Body of pancreas (tissue), 4 donors: Measurements from ENCODE around the gene PHF21A. TPM values are rescaled to one million over a fixed set of nuclear protein-coding genes. Genes with fewer than 3 reads are reported as not detected.

Experiments used
- ATAC-seq: fragments of 150-250 bp; one replicate; pipeline ENCODE4 v1.9.1; 2016
- DNase-seq, 4 donors: peaks; one replicate each; pipeline ENCODE4 v3.0.0-alpha.2; 2019
- H3K27ac ChIP-seq, 4 donors: fragments of 200-600 bp; sonication (generic); 1 replicate in 3 of 4; 2 replicates in 1 of 4; pipeline versions ENCODE4 v1.5.1 to v1.6.1; 2016 to 2019; ENCODE audit warnings: mild to moderate bottlenecking in 1 of 4, mixed read lengths in 1 of 4, moderate library complexity in 1 of 4
- H3K27me3 ChIP-seq, 2 donors: fragments of 200-600 bp; sonication (generic); one replicate each; pipeline ENCODE4 v1.6.0; 2016; ENCODE audit warnings: mild to moderate bottlenecking in 1 of 2
- H3K36me3 ChIP-seq, 2 donors: fragments of 200-600 bp; sonication (generic); replicated peaks in 1 of 2; 2 replicates each; pipeline ENCODE4 v1.5.1; 2016; ENCODE audit warnings: low read depth in 2 of 2; ENCODE audit not compliant: insufficient read depth in 1 of 2
- H3K4me1 ChIP-seq: fragments of 200-600 bp; sonication (generic); one replicate; pipeline ENCODE4 v1.6.0; 2016
- H3K4me3 ChIP-seq, 2 donors: fragments of 200-600 bp; sonication (generic); 1 replicate in 1 of 2; 2 replicates in 1 of 2; pipeline ENCODE4 v1.5.1; 2016 to 2019
- H3K9me3 ChIP-seq, 3 donors: fragments of 200-600 bp; sonication (generic); 1 replicate in 2 of 3; 2 replicates in 1 of 3; pipeline ENCODE4 v1.5.1; 2016
- POLR2A ChIP-seq, 3 donors: fragments of 450-650 bp; IDR thresholded peaks; one replicate each; pipeline ENCODE4 v1.6.1; 2016; ENCODE audit warnings: antibody characterized with exemption in 3 of 3, mild to moderate bottlenecking in 2 of 3
- WGBS, 2 donors: methylation state at CpG; one replicate each; pipeline ENCODE4 v1.1.5; 2017; 5-methylcytosine and 5-hydroxymethylcytosine counted together
- intact Hi-C: fragments of 100-400 bp; cut with DNase I; formaldehyde crosslinking; loops from one replicate; pipeline ENCODE4 v1.15.1; 2023
- total RNA-seq, 2 donors: library from RNA; depleted of rRNA; stranded (reverse); fragments of >200 nt; gene quantifications; one replicate each; pipeline ENCODE4 v1.1.0, GENCODE V29; 2016
- TF ChIP-seq, protein P1 (sequence below), 7 experiments: fragments of 450-650 bp in 4 of 7; fragments of 200-600 bp in 3 of 7; sonication (generic) in 3 of 7; IDR thresholded peaks; one replicate each; pipeline ENCODE4 v1.5.1; 2016 to 2019; ENCODE audit warnings: antibody characterized with exemption in 7 of 7

The PHF21A gene
- total RNA-seq, 2 donors from 2014 or later, result 11.7 to 49.4 TPM

DNA sequence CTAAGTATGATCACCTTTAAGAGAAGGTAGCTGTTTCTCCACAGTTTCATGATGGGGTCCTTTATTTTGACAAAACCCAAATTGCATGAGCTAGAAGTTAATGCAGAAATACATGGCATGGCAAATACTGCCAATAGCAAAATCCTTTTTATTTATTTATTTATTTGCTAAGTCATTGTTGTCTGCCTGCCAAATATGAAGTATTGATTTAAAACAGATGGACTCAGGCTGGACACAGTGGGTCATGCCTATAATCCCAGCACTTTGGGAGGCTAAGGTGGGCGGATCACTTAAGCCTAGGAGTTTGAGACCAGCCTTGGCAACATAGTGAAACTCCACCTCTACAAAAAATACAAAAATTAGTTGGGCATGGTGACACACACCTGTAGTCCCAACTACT lies 146.4 kb downstream of the PHF21A start:
- intact Hi-C loops, result no loop called here
- H3K36me3 ChIP-seq, result peaks cover 0 to 13% of the 10 kb centered on the region in 2 donors
- DNase-seq, result no peak

DNA sequence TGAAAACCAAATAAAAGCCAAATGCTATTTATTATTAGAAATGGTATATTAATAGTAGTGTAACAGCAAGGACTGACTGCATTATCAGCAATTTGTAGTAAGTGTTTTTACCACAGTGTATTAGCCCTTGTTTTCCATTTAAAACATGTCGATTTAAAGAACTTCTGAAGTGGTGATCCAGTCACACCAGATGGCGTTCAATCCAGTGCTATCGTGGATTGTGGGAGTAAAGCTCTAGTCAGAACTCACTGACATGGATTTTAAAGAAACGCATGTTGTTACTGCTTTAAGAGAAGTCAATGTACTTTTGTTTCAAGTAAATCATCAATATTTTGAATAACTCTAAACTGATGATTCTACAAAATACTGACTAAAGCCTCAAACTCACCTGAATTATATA lies 147.7 kb downstream of the PHF21A start:
- peaks cover 0 to 12% of the 10 kb centered on the region in 2 donors for H3K36me3 ChIP-seq

More for the DNA sequence above, 146.4 kb downstream of the PHF21A start:
- Histone ChIP-seq H3K4me1 (no peaks in the 10 kb centered on the region), H3K27me3 (no peaks in the 10 kb centered on the region), H3K4me3 (no peak overlapping the region), H3K27ac (no peak overlapping the region), H3K9me3 (no peaks in the 10 kb centered on the region)
- 94 to 100% methylated on average over 1 of the region's 1 CpG for WGBS, 2 donors
- no peak for ATAC-seq
- TF ChIP-seq POLR2A (IDR thresholded peaks at IDR 0.05), result no peak
- TF ChIP-seq, protein P1, sequence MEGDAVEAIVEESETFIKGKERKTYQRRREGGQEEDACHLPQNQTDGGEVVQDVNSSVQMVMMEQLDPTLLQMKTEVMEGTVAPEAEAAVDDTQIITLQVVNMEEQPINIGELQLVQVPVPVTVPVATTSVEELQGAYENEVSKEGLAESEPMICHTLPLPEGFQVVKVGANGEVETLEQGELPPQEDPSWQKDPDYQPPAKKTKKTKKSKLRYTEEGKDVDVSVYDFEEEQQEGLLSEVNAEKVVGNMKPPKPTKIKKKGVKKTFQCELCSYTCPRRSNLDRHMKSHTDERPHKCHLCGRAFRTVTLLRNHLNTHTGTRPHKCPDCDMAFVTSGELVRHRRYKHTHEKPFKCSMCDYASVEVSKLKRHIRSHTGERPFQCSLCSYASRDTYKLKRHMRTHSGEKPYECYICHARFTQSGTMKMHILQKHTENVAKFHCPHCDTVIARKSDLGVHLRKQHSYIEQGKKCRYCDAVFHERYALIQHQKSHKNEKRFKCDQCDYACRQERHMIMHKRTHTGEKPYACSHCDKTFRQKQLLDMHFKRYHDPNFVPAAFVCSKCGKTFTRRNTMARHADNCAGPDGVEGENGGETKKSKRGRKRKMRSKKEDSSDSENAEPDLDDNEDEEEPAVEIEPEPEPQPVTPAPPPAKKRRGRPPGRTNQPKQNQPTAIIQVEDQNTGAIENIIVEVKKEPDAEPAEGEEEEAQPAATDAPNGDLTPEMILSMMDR (IDR thresholded peaks at IDR 0.05), result no peak

DNA sequence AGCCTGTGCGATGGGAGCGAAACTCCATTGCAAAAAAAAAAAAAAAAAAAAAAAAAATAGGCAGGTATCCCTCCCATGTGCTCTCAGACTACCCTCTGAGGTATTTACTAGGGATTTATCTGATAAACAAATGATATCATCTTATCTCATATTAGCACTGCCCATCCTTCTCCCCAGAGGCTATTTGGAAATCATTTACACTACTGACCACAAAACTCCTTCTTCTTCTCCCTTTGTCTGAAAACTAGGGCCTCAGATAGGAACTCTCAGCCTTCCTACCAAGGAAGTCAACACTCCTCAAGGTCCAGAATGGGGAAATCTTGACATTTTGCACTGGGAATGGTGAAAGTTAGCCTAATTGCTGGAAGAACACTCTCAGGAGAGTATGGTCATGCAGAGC lies 152.4 kb downstream of the PHF21A start:
- peaks cover 0 to 17% of the 10 kb centered on the region in 2 donors for H3K36me3 ChIP-seq

More for the DNA sequence above, 147.7 kb downstream of the PHF21A start:
- DNase-seq (no peak), ATAC-seq (no peak)
- intact Hi-C loops, result no loop called here
- H3K27me3 ChIP-seq, result no peaks in the 10 kb centered on the region
- H3K9me3 ChIP-seq, result no peaks in the 10 kb centered on the region
- no peaks in the 10 kb centered on the region for H3K4me1 ChIP-seq
- no peak overlapping the region for H3K27ac ChIP-seq
- no peak overlapping the region for H3K4me3 ChIP-seq
- 87 to 95% methylated on average over 4 of the region's 4 CpGs for WGBS, 2 donors
- TF ChIP-seq POLR2A (IDR thresholded peaks at IDR 0.05), result no peak
- TF ChIP-seq, protein P1 (IDR thresholded peaks at IDR 0.05), result no peak

DNA sequence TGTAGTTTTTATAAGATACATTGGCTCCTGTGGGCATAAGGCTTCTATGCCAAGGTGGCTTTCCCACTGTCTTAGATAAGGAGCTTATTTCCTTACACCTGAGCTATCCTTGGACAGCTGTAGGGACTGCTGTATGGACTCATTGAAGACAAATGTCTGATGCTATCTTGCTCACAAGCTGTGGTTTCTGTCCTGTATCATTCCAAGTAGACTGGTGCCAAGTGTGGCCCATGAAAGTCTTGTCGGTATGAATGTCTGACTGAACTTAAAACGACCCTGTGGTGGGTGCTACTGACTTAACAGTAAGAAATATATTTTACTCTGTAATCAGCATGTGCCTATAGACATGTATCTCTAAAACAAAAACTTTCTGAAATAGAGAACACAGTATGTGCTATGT lies 153.7 kb downstream of the PHF21A start:
- no peak for TF ChIP-seq POLR2A (IDR thresholded peaks at IDR 0.05)
- TF ChIP-seq, protein P1 (IDR thresholded peaks at IDR 0.05), result no peak
- H3K27me3 ChIP-seq, result no peaks in the 10 kb centered on the region
- peaks cover 0 to 17% of the 10 kb centered on the region in 2 donors for H3K36me3 ChIP-seq
- DNase-seq (no peak), ATAC-seq (no peak)
- H3K4me3 ChIP-seq, result no peak overlapping the region
- H3K9me3 ChIP-seq, result no peaks in the 10 kb centered on the region
- intact Hi-C loops, result no loop called here
- no peak overlapping the region for H3K27ac ChIP-seq
- 78% methylated on average over 2 of the region's 2 CpGs for WGBS, 2 donors
- no peaks in the 10 kb centered on the region for H3K4me1 ChIP-seq

More for the DNA sequence above, 152.4 kb downstream of the PHF21A start:
- TF ChIP-seq, protein P1 (IDR thresholded peaks at IDR 0.05), result no peak
- no peak for TF ChIP-seq POLR2A (IDR thresholded peaks at IDR 0.05)
- H3K27me3 ChIP-seq, result no peaks in the 10 kb centered on the region
- no peaks in the 10 kb centered on the region for H3K9me3 ChIP-seq
- intact Hi-C loops, result no loop called here
- ATAC-seq (no peak), DNase-seq (no peak)
- H3K4me3 ChIP-seq, result no peak overlapping the region
- H3K4me1 ChIP-seq, result no peaks in the 10 kb centered on the region
- WGBS, 2 donors, result 91 to 96% methylated on average over 2 of the region's 2 CpGs
- H3K27ac ChIP-seq, result no peak overlapping the region

DNA sequence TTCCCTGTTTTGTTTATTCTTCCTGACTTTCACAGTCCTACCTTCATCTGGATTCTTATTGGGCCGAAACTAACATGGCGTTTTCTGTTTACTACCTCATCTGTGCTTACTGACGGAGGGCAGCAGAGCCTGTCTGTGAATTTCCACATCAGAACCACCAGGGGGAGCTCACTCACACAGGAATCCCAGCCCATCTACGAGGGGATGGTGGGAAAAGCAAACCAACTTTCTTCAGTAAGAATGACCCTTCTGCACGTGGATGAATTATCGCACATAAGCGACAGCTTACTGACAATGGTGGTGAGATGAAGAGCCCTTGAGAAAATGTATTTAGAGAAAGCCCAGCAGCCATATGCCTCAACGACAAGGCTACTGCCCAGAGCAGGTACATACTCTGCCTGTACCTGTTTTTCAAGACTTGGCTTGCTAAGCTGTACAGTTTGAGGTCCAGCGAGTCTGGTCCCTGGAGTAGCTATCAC lies 156.3 kb downstream of the PHF21A start:
- Histone ChIP-seq H3K36me3 (peaks cover 0 to 11% of the 10 kb centered on the region in 2 donors), H3K4me3 (no peak overlapping the region), H3K4me1 (no peaks in the 10 kb centered on the region), H3K27me3 (no peaks in the 10 kb centered on the region), H3K9me3 (no peaks in the 10 kb centered on the region), H3K27ac (peak overlapping the region in 1 of 4 donors; percentile 31)
- peak; percentile 54 to 68 (median 66) for DNase-seq
- ATAC-seq, result peak; percentile 96
- intact Hi-C loops, result no loop called here
- WGBS, 2 donors, result 9 to 11% methylated on average over 9 of the region's 9 CpGs
- TF ChIP-seq, protein P1 (IDR thresholded peaks at IDR 0.05), result peak; percentile 77 to 91 (median 86)
- no peak for TF ChIP-seq POLR2A (IDR thresholded peaks at IDR 0.05)
